Astrocyte of the spinal cord (primary cell): Measurements from ENCODE around the gene RNF19B.
"Not testable (repeated sequence)": the region's sequence is repeated elsewhere in the genome, so short reads cannot be mapped to it uniquely, and the experiment has no call there.

Experiments
- DNase-seq: peaks from one replicate; pipeline ENCODE4 v3.0.0; 2011; ENCODE audit warnings: low read depth, low spot score
- H3K4me3 ChIP-seq: 2 replicates; pipeline ENCODE4 v1.5.1; 2011; ENCODE audit warnings: low read depth, mild to moderate bottlenecking, low read length, moderate library complexity
- CTCF ChIP-seq: IDR thresholded peaks from 2 replicates; pipeline ENCODE4 v1.5.1; 2012; ENCODE audit warnings: low read depth, mild to moderate bottlenecking, low read length, inconsistent platforms
- in situ Hi-C: cut with HindIII; loops from 2 replicates; pipeline ENCODE4 v1.10.0; 2017; ENCODE audit warnings: low sequenced_read_pairs

RNF19B gene

GRCh38 chr1:32917521-32917920 is 47.1 kb downstream of the RNF19B start:
- no peak for TF ChIP-seq CTCF
- DNase-seq, result no peak
- in situ Hi-C loops, result no loop called here

GRCh38 chr1:32915766-32916706 is 48.6 kb downstream of the RNF19B start:
- DNase-seq, result no peak
- in situ Hi-C loops, result no loop called here
- no peak for TF ChIP-seq CTCF
- H3K4me3 ChIP-seq, result no peak overlapping the region

More at GRCh38 chr1:32917521-32917920, 47.1 kb downstream of the RNF19B start:
- H3K4me3 ChIP-seq, result no peak overlapping the region

- H3K4me3 ChIP-seq, result no peak overlapping the region
- TF ChIP-seq CTCF, result no peak
- DNase-seq, result no peak
- in situ Hi-C loops, result no loop called here
Measured at GRCh38 chr1:32910319-32910718, 54.3 kb downstream of the RNF19B start.

GRCh38 chr1:32907435-32907834 is 57.2 kb downstream of the RNF19B start:
- no peak for DNase-seq
- in situ Hi-C loops, result no loop called here
- H3K4me3 ChIP-seq, result no peak overlapping the region
- TF ChIP-seq CTCF, result no peak

- H3K4me3 ChIP-seq, result no peak overlapping the region
- in situ Hi-C loops, result no loop called here
- no peak for DNase-seq
- TF ChIP-seq CTCF, result no peak
Measured at GRCh38 chr1:32906654-32907053, 58.0 kb downstream of the RNF19B start.

- in situ Hi-C loops, H3K4me3 ChIP-seq, DNase-seq: not testable (repeated sequence)
Measured at GRCh38 chr1:32905588-32905987, 59.0 kb downstream of the RNF19B start.

- no peak for TF ChIP-seq CTCF
- DNase-seq, result no peak
- H3K4me3 ChIP-seq, result no peak overlapping the region
- in situ Hi-C loops, result no loop called here
Measured at GRCh38 chr1:32904797-32905196, 59.8 kb downstream of the RNF19B start.
